Muscle layer of colon (tissue), 2 donors: ENCODE results near the gene NYNRIN.
"Not testable (repeated sequence)": the region's sequence is repeated elsewhere in the genome, so short reads cannot be mapped to it uniquely, and the experiment has no call there.

Experiments
- H3K27ac ChIP-seq: one replicate; pipeline ENCODE4 v1.7.0; 2013; ENCODE audit warnings: low read depth, mild to moderate bottlenecking, low read length, moderate library complexity
- H3K27me3 ChIP-seq, 2 donors: one replicate each; pipeline ENCODE4 v1.7.0; 2013; ENCODE audit warnings: low read length in 2 of 2, mild to moderate bottlenecking in 2 of 2; ENCODE audit not compliant: insufficient read depth in 2 of 2, control insufficient read depth in 1 of 2
- H3K36me3 ChIP-seq: one replicate; pipeline ENCODE4 v1.7.0; 2013; ENCODE audit warnings: mild to moderate bottlenecking, low read length; ENCODE audit not compliant: insufficient read depth
- H3K4me1 ChIP-seq: one replicate; pipeline ENCODE4 v1.7.0; 2013; ENCODE audit warnings: mild to moderate bottlenecking, low read length; ENCODE audit not compliant: insufficient read depth
- H3K4me3 ChIP-seq, 2 donors: one replicate each; pipeline ENCODE4 v1.7.0; 2013; ENCODE audit warnings: low read length in 2 of 2, low read depth in 1 of 2, mild to moderate bottlenecking in 1 of 2, moderate library complexity in 1 of 2
- H3K9ac ChIP-seq: one replicate; pipeline ENCODE4 v1.7.0; 2013; ENCODE audit warnings: low read length
- H3K9me3 ChIP-seq: one replicate; pipeline ENCODE4 v1.7.0; 2013; ENCODE audit warnings: mild to moderate bottlenecking, low read length
- donor health status: abdominal sarcoma.
- donor health status: Adenocarcinoma of cecum.

The NYNRIN gene

GRCh38 chr14:24384169-24384568 lies 14.6 kb upstream of the NYNRIN start:
- Histone ChIP-seq H3K36me3 (no peaks in the 10 kb centered on the region), H3K27me3 (no peaks in the 10 kb centered on the region), H3K9ac (no peak overlapping the region), H3K27ac (no peak overlapping the region), H3K9me3 (no peaks in the 10 kb centered on the region), H3K4me3 (no peak overlapping the region), H3K4me1 (no peaks in the 10 kb centered on the region)

- Histone ChIP-seq H3K9me3 (no peaks in the 10 kb centered on the region), H3K27ac (no peak overlapping the region), H3K36me3 (no peaks in the 10 kb centered on the region), H3K27me3 (no peaks in the 10 kb centered on the region), H3K9ac (no peak overlapping the region), H3K4me3 (no peak overlapping the region), H3K4me1 (no peaks in the 10 kb centered on the region)
Measured at GRCh38 chr14:24385524-24385923, 13.3 kb upstream of the NYNRIN start.

- Histone ChIP-seq H3K9ac (no peak overlapping the region), H3K4me3 (no peak overlapping the region), H3K27ac (no peak overlapping the region), H3K36me3 (no peaks in the 10 kb centered on the region), H3K27me3 (no peaks in the 10 kb centered on the region), H3K4me1 (no peaks in the 10 kb centered on the region), H3K9me3 (no peaks in the 10 kb centered on the region)
Measured at GRCh38 chr14:24387009-24387345, 11.8 kb upstream of the NYNRIN start.

GRCh38 chr14:24387579-24387978 lies 11.2 kb upstream of the NYNRIN start:
- not testable (repeated sequence) for H3K27me3 ChIP-seq, H3K36me3 ChIP-seq, H3K9me3 ChIP-seq, H3K4me1 ChIP-seq, H3K9ac ChIP-seq, H3K4me3 ChIP-seq, H3K27ac ChIP-seq

- no peak overlapping the region for H3K4me3 ChIP-seq
- H3K27ac ChIP-seq = no peak overlapping the region
- no peaks in the 10 kb centered on the region for H3K9me3 ChIP-seq
- no peaks in the 10 kb centered on the region for H3K36me3 ChIP-seq
- no peaks in the 10 kb centered on the region for H3K27me3 ChIP-seq
- H3K4me1 ChIP-seq = no peaks in the 10 kb centered on the region
- H3K9ac ChIP-seq = no peak overlapping the region
Measured at GRCh38 chr14:24388474-24389179, 10.2 kb upstream of the NYNRIN start.

- no peaks in the 10 kb centered on the region for H3K27me3 ChIP-seq
- H3K36me3 ChIP-seq = no peaks in the 10 kb centered on the region
- no peaks in the 10 kb centered on the region for H3K4me1 ChIP-seq
- no peak overlapping the region for H3K9ac ChIP-seq
- H3K4me3 ChIP-seq = no peak overlapping the region
- no peak overlapping the region for H3K27ac ChIP-seq
- no peaks in the 10 kb centered on the region for H3K9me3 ChIP-seq
Measured at GRCh38 chr14:24389226-24389848, 9.5 kb upstream of the NYNRIN start.

- Histone ChIP-seq H3K27me3 (no peaks in the 10 kb centered on the region), H3K4me3 (no peak overlapping the region), H3K9me3 (no peaks in the 10 kb centered on the region), H3K27ac (no peak overlapping the region), H3K9ac (no peak overlapping the region), H3K36me3 (no peaks in the 10 kb centered on the region), H3K4me1 (no peaks in the 10 kb centered on the region)
Measured at GRCh38 chr14:24390701-24391468, 7.9 kb upstream of the NYNRIN start.

GRCh38 chr14:24392325-24393091 lies 6.3 kb upstream of the NYNRIN start:
- H3K4me1 ChIP-seq = no peaks in the 10 kb centered on the region
- no peak overlapping the region for H3K4me3 ChIP-seq
- H3K36me3 ChIP-seq = no peaks in the 10 kb centered on the region
- no peak overlapping the region for H3K9ac ChIP-seq
- no peaks in the 10 kb centered on the region for H3K27me3 ChIP-seq
- no peaks in the 10 kb centered on the region for H3K9me3 ChIP-seq
- no peak overlapping the region for H3K27ac ChIP-seq

GRCh38 chr14:24394275-24394674 lies 4.5 kb upstream of the NYNRIN start:
- no peaks in the 10 kb centered on the region for H3K9me3 ChIP-seq
- H3K27me3 ChIP-seq = no peaks in the 10 kb centered on the region
- peaks cover 8% of the 10 kb centered on the region for H3K4me1 ChIP-seq
- H3K27ac ChIP-seq = no peak overlapping the region
- no peak overlapping the region for H3K4me3 ChIP-seq
- H3K9ac ChIP-seq = no peak overlapping the region
- H3K36me3 ChIP-seq = no peaks in the 10 kb centered on the region

GRCh38 chr14:24395609-24396582 lies 2.9 kb upstream of the NYNRIN start:
- Histone ChIP-seq H3K36me3 (no peaks in the 10 kb centered on the region), H3K27me3 (no peaks in the 10 kb centered on the region), H3K4me3 (no peak overlapping the region), H3K4me1 (peaks cover 22% of the 10 kb centered on the region), H3K27ac (no peak overlapping the region), H3K9ac (no peak overlapping the region), H3K9me3 (no peaks in the 10 kb centered on the region)
